Epithelial cell of esophagus (primary cell): ENCODE data around the gene SYK.
"Not testable (repeated sequence)": the region's sequence is repeated elsewhere in the genome, so short reads cannot be mapped to it uniquely, and the experiment has no call there.

ENCODE experiments used
- DNase-seq: peaks from one replicate; pipeline ENCODE4 v3.0.0; 2010; ENCODE audit warnings: low read depth
- H3K4me3 ChIP-seq: 2 replicates; pipeline ENCODE4 v1.5.1; 2011; ENCODE audit warnings: mild to moderate bottlenecking, low read length, control low read depth
- TF ChIP-seq, protein P1 (sequence below): IDR thresholded peaks from 2 replicates; pipeline ENCODE4 v1.5.1; 2011; ENCODE audit warnings: low read depth, mild to moderate bottlenecking, low read length, control low read depth, inconsistent platforms; ENCODE audit not compliant: insufficient read depth; ENCODE audit errors: missing control alignments

Gene SYK

DNA sequence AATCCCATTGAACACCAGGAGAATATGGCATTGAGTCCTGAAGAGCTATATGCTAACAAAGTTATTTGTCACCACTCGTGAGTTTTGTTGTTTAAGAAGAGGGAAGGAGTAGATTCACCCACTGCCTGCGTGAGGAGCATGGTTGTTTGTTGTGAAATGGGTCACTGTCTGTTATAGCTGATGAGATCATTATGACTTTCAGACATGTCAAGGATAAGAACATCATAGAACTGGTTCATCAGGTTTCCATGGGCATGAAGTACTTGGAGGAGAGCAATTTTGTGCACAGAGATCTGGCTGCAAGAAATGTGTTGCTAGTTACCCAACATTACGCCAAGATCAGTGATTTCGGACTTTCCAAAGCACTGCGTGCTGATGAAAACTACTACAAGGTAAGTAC lies 76.9 kb downstream of the SYK start:
- peak; percentile 97 for DNase-seq
- no peak overlapping the region for H3K4me3 ChIP-seq
- TF ChIP-seq, protein P1, sequence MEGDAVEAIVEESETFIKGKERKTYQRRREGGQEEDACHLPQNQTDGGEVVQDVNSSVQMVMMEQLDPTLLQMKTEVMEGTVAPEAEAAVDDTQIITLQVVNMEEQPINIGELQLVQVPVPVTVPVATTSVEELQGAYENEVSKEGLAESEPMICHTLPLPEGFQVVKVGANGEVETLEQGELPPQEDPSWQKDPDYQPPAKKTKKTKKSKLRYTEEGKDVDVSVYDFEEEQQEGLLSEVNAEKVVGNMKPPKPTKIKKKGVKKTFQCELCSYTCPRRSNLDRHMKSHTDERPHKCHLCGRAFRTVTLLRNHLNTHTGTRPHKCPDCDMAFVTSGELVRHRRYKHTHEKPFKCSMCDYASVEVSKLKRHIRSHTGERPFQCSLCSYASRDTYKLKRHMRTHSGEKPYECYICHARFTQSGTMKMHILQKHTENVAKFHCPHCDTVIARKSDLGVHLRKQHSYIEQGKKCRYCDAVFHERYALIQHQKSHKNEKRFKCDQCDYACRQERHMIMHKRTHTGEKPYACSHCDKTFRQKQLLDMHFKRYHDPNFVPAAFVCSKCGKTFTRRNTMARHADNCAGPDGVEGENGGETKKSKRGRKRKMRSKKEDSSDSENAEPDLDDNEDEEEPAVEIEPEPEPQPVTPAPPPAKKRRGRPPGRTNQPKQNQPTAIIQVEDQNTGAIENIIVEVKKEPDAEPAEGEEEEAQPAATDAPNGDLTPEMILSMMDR, result no peak

- DNase-seq, result no peak
- TF ChIP-seq, protein P1, result no peak
- no peak overlapping the region for H3K4me3 ChIP-seq
Measured at GRCh38 chr9:90880066-90880465, 78.4 kb downstream of the SYK start.

GRCh38 chr9:90880669-90881068 lies 79.0 kb downstream of the SYK start:
- no peak for DNase-seq
- no peak overlapping the region for H3K4me3 ChIP-seq
- TF ChIP-seq, protein P1, result no peak

DNA sequence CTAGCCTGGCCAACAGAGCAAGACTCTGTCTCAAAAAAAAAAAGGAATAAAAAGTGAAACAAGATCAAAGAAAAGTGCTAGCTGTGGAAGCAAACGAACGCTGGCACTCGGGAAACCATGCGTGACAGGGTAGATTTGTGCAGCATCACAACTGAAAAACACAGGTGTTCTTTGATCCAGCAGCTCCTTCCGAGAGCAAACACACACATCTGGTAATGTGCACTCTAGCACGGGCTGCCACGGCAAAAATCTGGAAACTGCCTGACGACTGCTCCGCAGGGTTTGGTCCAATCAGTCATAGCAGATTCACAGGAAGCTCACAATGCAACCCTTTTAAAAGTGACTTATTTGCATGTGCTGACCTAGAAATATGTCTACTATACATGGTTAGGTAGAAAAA lies 80.0 kb downstream of the SYK start:
- DNase-seq, result no peak
- no peak overlapping the region for H3K4me3 ChIP-seq
- TF ChIP-seq, protein P1, result no peak

GRCh38 chr9:90882991-90883600 lies 81.5 kb downstream of the SYK start:
- TF ChIP-seq, protein P1, result no peak
- no peak overlapping the region for H3K4me3 ChIP-seq
- DNase-seq, result no peak

- TF ChIP-seq, protein P1, result no peak
- H3K4me3 ChIP-seq, result no peak overlapping the region
- no peak for DNase-seq
Measured at GRCh38 chr9:90883661-90884060, 82.0 kb downstream of the SYK start.

DNA sequence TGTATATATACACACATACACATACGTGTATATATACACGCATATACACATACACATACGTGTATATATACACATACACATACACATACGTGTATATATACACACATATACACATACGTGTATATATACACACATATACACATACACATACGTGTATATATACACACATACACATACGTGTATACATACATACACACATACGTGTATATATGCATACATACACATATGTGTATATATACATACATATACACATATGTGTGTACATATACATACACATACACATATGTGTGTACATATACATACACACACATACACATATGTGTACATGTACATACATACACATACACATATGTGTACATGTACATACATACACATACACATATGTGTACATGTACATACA lies 82.6 kb downstream of the SYK start:
- no peak for DNase-seq
- TF ChIP-seq, protein P1, result no peak
- no peak overlapping the region for H3K4me3 ChIP-seq

- DNase-seq, H3K4me3 ChIP-seq: not testable (repeated sequence)
Measured at GRCh38 chr9:90886868-90887267, 85.2 kb downstream of the SYK start.
